CD4-positive, alpha-beta T cell treated with Interleukin-6 for 4 hours (primary cell): ENCODE data around the gene GNAL.
"Not testable (repeated sequence)": the region's sequence is repeated elsewhere in the genome, so short reads cannot be mapped to it uniquely, and the experiment has no call there.

ENCODE experiments used
- DNase-seq: peaks from one replicate; pipeline ENCODE4 v3.0.0-alpha.2; 2020; ENCODE audit warnings: mixed read lengths

The GNAL gene

DNA sequence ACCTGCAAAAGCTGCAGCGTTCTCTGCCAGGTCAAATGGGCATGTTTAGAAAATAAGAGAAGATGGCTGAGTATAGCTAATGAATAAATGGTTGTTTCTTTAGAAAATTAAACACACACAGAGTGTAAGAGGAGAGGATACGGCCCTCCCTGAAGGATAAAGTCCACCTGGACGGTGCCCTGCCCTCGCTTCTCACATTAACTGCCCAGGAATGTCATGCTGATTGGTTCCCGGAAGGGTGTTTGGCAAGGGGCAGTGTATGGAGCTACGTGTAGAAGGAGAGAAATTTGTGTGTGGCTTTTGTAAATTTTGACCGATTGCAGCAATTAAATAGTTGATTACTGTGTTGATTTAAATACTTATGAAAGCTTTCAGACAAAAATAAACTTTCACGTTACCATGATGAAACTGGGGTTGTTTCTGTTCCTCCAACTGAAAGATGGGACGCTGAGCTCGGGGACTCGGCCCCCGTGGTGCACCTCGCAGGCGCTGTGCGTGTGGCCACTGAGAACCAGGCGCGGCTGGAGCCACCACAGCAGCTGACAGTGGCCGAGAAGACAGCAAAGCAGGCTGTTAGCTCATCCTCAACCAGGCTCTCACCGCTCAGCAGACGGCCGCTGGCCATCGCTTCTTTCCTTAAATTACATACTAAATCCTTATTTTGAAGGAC, 196.3 kb downstream of the GNAL start:
- DNase-seq: no peak

DNA sequence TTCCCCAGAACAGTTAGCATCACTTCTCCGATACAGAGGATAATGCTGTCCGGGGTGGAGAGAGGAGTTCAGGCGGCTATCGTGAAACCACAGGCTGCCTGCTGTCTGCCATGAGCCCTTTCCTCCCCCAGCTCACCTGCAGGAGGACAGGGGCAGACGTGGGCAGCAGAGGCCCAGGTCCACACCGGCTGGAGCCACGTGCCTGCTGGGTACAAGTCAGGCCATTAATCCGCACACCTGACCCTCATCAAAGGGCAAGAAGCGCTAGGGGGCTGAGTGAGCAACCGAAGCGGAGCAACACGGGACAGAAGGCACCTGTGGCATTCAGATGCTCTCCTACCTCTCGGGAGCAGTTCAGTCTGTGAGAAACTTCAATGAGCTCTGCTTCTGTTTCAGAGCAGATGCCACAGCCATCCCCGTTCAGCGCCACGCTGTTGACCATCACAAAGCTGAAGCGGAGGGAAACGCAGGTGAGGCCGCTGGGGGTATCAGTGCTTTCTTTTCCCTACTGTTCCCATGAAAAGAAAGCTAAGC, 197.6 kb downstream of the GNAL start:
- DNase-seq: no peak

DNA sequence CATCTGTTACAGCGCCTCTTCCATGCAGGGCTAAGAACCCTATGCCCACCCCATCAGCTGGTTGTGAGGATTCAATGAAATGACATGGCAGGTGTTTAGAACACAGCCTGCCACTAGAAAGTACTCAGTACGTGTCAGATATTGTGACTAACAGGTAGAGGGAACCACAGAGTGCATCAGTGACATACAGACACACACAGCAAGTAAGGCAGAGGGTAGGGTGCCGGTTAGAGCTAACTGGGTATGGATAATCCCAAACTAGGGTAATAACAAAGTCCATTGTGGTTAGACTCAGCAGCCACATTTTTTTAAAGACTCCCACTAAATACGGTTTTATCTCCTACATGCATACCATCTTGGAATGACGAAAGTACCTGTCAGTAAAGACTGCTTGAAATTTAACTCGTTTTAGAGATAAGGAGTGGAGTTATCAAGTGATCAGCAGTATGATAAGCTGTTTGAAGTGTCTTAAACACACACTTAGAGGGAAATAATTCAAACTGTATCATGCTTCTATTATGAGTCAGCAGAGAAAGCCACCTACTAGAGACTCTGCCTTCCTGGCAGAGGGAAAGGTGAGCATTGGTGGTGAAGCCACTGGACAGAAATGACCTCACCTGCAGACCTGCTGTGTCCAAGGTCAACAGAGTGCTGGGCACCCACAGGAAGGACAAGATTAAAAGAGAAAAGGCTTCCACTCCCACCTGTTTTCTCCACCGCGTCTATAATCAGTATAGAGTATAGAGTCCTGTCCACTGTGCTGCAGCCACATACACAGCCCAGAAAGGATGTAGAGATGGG, 198.5 kb downstream of the GNAL start:
- DNase-seq: no peak

DNA sequence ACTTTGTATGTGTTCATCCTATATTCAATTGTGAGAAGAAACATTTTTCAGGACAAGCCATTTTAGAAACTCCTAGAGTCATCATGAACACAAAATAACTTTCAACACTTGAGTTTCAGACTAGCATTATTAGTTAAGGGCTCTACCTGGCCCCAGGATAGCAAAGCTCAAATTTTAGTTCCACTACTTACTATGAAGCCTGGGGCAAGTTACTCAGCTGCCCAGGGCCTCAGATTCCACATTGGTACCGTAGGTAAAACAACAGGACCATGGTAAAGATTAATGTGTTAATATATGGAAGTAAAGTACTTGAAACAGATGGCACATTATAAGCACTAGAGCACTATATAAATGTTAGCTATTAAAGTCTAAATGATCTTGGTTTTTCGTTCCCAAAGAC, 199.7 kb downstream of the GNAL start:
- DNase-seq: no peak

DNA sequence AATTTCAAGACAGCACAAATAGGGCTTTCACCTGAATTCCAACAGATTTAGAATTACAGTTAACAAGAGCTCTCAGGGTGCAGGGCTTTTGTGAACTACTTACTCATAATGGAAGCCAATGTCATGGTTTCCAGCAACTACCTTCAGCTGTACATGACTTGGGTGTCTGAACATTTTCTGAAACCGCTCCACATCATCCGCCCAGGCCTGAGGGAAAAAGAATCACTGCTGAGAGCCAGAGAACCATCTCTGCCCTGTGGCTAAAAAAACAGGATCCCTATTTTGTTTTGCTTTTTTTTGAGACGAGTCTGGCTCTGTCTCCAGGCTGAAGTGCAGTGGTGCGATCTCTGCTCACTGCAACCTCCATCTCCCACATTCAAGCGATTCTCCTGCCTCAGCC, 200.2 kb downstream of the GNAL start:
- no peak for DNase-seq

DNA sequence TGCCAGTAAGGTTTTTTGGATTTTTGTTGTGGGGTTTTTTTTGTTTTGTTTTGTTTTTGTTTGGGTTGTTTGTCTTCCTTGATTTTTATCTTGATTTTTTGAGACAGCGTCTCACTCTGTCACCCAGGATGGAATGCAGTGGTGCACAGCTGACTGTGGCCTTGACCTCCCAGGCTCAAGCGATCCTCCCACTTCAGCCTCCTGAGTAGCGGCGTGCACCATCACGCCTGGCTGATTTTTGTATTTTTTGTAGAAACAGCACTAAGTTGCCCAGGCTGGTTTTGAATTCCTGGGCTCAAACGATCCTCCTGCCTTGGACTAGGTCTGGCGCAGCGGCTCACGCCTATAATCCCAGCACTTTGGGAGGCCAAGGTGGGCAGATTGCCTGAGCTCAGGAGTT, 202.7 kb downstream of the GNAL start:
- DNase-seq: no peak

DNA sequence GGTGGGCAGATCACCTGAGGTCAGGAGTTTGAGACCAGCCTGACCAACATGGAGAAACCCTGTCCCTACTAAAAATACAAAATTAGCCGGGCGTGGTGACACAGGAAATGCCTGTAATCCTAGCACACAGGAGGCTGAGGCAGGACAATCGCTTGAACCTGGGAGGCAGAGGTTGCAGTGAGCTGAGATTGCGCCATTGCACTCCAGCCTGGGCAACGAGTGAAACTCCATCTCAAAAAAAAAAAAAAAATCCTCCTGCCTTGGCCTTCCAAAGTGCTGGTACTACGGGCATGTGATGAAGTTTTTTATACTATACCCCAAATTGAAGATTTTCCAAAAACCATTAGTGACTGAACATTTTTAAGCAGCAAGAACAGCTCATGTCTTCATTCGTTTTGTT, 203.4 kb downstream of the GNAL start:
- DNase-seq: not testable (repeated sequence)

DNA sequence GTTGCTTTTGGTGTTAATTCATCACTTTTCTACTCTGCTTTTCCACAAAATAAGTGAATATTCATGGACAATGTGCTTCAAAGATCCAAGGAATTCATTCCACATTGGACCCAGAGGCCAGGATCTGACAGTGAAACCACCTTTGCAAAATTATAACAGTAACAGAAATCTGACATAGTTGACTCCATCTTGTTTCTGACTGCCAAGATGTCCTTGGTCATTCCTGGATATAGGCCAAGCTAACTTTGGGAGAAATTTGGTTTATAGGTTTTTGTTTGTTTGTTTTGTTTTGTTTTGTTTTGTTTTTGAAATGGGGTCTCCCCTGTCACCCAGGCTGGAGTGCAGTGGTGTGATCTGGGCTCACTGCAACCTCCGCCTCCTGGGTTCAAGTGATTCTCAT, 208.7 kb downstream of the GNAL start:
- DNase-seq: no peak

DNA sequence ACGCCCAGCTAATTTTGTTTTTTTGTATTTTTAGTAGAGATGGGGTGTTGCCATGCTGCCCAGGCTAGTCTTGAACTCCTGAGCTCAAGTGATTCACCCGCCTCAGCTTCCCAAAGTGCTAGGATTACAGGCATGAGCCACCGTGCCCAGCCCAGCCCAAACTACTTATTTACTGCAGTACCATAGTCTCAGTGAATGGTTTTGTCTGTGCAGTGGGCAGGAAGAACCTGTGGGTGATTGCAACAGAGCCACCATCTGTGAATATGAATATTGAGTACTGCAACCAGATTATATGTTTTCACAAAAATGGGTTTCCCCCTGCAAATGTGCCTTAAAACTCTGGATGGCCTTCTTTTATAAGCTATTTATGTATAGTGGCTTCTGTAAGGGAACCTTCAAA, 210.0 kb downstream of the GNAL start:
- no peak for DNase-seq

DNA sequence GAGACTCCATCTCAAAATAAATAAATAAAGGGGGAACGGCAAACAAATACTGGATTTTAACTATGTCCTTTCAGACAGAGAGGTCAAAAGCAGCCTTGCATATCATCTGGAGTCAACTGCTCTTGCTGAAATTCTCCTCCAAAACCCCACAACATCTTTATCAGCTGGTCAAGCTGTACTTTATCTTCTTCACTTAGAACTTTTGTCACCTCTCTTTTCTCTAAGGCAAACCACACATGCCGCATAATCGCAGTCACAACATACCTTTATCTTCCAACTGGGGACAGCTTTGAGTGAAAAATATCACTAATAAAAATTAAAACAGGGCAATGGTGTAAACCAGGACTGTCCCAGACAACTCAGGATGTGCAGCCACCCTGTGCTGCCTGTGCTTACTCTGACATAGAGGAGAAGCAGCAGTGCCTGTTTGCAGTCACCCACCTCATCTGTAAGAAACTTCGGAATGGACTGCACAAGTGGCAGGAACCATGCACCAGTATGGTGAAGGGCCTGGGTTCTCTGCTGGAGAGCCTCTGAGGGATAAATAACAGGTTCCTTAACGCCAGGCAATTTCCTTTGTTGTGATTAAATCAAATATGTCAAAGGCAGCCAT, 212.9 kb downstream of the GNAL start:
- no peak for DNase-seq

DNA sequence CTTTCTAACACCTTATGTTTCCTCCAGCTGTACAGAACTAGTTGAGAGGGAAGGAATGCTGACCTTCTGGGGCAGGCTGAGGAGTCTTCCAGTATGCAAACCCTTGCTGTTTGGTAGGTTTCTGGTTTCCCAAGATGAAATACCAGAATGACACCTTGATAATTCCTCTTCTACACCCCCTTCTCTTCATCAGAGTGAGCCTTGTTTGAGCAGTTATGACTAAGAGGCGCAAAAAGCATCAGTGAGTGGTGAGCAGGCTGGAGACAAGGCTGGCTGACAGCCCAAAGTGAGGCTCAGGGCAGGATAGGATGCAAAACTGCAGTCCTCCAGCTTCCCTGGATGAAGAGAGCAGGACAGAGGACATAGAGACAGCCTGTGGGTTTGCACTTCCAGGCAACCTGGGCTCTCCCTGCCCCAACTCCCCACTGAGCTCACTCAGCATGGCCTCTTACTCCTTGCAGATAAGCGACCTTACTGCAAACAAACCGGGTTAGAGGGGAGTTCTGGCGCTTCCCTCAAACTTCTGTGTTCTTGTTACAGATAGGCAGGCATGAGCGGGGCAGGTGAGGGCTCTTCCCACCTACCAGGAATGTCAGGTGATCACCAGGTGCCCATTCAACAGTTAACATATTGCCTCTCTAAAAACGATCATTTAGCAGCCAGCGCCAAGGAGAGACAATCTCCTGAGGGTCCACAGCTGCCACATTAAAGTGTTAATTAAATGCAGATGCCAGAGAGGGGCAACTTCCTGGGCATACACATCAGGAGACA, 213.6 kb downstream of the GNAL start:
- no peak for DNase-seq

DNA sequence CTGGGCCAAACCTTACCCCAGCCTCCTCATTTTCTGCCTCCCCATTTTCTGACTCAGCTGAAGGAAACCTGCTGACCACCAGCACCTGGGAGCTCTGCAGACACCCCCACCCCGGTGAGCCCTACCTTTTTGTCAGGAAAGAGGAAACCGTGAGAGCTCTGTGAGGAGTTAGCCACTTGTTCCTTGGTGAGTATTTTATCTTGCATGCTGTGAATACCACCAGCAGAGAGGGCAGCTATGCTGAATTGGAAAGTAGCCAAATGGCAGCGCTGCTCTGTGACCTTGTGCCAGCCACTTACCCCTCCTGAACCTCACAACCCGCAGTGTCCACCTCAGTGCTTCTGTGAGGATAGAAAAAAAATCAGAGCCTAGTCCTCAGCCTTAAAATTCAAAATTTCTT, 216.5 kb downstream of the GNAL start:
- DNase-seq: no peak

DNA sequence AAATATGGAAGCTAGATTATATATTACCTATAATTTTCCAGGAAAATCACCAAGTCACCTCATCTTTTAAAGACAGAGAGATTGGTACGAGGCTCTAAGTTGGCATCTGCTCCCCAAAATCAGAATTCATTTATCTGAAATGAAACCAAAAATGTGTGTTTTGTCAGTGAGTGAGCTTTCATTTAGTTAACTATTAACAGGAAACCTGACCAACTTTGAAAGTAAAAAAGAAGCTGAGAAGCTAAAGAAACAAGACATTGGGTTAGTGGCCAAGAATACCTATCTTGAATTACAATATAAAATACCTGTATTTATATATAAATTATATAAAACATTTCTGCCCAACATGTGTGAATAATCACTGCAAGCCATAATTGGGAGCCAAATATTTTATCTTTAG, 217.1 kb downstream of the GNAL start:
- no peak for DNase-seq

DNA sequence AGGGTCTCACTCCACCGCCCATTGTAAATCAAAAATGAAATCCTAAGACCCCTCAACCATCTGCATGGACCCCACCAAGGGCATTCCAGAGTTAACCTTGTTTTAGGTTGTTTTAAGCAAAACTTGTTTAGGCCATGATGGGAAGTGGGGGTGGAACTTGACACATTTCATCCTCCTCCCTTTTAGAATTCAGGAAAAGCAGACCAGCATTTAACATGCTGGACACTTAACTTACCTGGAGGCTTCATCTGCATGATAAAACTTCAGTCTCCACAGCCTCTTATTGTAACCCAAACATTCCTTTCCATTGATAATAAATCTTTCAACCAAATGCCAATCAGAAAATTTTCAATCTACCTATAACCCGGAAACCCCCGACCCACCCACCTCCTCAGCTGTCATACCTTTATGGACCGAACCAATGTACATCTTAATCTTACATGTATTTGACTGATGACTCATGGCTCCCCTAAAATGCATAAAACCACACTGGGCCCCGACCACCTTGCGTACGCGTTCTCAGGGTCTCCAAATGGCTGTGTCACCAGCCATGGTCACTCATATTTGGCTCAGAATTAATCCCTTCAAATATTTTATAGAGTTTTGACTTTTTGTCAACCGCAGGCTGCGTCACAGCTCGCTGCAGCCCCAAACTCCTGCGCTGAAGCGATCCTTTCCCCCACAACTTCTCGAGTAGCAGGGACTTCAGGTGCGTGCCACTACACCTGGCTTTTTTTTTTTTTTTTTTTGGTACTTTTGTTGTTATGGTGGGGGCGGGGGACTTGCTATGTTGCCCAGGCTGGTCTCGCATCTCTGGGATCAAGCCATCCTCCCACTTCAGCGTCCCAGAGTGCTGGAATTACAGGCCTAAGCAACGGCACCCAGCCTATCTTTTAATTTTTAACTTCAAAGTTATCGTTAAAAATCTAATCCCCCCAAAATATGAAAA, 218.1 kb downstream of the GNAL start:
- no peak for DNase-seq

DNA sequence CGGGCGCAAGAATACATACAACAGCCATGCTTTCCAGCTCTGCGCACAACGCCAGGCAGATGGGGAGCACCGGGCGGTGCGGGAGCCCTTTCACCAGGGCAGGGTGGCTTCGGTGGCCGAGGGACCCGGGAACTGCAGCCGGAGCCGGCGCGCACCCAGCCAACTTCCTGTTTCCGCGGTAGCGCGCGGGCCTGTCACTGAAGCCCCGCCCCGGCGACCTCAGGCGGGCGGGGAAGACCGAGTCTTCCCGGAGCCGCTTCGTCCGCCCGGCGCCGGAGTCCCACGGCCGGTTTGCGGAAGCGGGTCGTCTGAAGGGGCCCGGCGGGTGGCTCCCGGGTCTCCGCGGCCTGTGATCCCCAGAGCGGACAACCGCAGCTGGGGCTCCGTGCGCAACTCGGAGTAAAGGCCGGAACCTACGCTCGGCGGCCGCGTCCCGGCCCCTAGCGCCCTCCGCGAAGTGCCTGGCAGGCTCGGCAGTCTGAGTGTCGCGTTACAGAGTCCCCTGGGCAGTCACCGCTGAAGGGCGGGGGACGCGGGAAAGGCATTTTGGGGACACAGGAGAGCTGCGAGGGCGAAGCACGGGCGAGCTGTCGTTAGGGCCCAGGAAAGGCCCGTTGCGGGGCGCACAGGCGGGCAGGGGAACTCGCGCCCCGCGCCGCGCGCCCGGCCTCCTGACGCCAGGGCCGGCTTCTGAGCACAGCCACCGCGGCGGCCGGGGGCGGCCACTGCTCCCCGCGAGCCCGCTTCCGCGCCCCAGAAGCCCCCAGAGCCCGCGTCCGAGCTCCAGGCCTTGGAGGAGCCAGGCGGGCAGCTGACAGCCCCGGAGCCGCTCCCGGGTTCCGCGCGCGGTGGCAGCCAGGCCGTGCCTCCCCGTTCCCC, 219.4 kb downstream of the GNAL start, which contains the start of gene MPPE1:
MPPE1 (minus strand) TSS at position 136 of the 879 bp plus-strand sequence. CDS start 11,053 bp downstream, outside the sequence.
- DNase-seq: peak; percentile 90

DNA sequence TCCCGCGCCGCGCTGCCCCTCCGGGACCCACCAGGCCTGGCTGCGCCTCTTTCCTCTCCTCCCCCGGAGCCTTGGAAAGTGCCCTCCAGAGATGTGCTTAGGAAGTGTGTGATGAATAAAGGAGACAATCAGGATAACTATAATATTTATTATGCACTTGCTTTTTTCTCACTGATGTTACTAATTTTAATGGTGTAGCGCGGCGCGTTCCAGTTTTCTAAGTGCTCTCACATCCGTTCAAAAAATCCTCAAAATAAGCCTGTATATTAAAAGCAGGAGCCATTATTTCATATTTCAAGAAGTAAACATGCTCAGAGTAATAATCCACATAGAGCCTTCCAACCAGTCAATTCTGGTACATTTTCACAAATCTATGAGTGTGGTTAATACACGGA, 220.0 kb downstream of the GNAL start:
- DNase-seq: no peak

DNA sequence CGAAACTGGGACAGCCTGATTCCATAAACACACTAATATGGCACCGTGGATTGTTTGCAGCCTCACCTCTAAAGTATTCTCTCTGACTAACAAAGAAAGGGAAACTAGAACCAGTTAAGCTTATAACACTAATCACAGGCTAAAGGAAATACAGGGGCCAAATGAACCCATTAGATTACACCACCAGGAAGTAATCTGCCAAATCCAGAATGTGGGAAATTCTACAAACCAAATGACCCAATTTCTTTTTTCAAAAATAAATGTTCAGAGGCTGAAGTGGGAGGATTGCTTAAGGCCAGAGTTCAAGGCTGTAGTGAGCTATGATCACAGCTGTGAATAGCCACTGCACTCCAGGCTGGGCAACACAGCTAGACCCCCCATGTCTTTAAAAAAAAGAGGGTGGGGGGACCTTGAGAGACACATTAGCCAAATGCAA, 220.5 kb downstream of the GNAL start:
- DNase-seq: no peak

DNA sequence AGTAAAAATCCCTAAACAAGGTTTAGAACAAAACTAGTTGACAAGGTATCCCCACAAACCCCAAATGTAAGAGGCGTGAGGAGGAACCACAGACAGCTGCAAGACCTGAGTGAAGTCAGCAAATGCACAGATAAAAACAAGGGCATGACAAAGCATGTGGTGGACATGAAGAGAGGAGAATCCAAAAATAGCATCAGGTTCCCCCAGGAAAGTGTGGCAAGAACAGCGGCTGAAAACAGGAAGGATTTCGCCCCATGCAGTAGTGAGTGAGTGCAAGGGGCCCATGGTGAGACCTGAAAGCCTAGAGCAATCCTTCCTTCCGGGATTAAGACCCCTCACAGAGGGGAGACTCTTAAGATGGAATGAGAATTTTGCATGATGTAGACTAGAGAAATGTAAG, 227.8 kb downstream of the GNAL start:
- DNase-seq: not testable (repeated sequence)

DNA sequence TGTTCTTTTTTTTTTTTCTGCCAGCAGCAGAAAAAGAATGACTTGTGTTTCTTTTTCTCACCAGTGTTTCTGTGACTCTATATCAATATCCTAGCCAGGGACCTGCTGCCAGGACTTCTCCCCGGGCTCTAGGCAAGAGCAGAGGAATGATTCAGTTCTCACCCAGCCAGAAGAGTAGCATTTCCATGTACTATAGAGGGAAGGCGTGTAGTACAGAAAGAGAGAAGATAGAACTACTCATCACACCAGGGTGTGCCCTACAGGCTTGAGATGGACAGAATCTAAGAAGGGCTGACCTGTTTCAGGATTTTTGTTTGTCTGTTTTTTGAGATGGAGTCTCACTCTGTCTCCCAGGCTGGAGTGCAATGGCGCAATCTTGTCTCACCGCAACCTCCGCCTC, 230.5 kb downstream of the GNAL start:
- not testable (repeated sequence) for DNase-seq

DNA sequence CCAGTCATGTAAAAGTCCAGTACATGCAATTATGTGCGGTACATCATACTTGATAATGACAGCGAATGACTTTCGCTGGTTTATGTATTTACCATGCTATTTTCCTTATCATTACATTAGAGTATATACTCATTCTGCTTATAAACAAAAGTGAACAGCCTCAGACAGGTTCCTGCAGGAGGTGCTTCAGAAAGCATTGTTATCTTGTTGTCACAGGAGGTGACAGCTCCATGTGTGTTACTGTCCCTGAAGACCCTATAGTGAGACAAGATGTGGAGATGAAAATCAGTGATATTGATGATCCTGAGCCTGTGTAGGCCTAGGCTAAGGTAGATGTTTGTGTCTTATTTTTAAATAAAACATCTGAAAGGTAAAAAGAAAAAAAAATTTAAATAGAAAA, 234.4 kb downstream of the GNAL start:
- DNase-seq: no peak
